HCT116 (cell line): ENCODE data around the gene FGF3. TPM values are rescaled to one million over a fixed set of nuclear protein-coding genes. Genes with fewer than 3 reads are reported as not detected.

Source experiments
- ATAC-seq: fragments of 200-7000 bp; cut with Tn5 transposase; 2 replicates; pipeline ENCODE4 v1.9.1; 2020; ENCODE audit warnings: mild to moderate bottlenecking, moderate library complexity
- BruUV-seq: library from RNA; stranded (reverse); fragments of 400-500 nt; replicated peaks from 2 replicates; lab custom pipeline; 2021; lab: Mats Ljungman, UMichigan
- CTCF ChIA-PET: fragments of 300-600 bp; sonication (Branson Sonifier 250); formaldehyde crosslinking; loops from one replicate; lab custom pipeline; 2021; ENCODE audit warnings: antibody characterized with exemption; lab: Charles Lee
- POLR2A ChIA-PET: fragments of 300-600, 350-600 bp; sonication (Branson Sonifier 250); formaldehyde crosslinking; loops from one replicate; lab custom pipeline; 2021; ENCODE audit warnings: antibody characterized with exemption; lab: Charles Lee
- RAD21 ChIA-PET, 2 experiments: fragments of 300-600 bp; sonication (Branson Sonifier 250); formaldehyde crosslinking; loops; one replicate each; lab custom pipeline; 2023; ENCODE audit warnings: low total read pairs in 2 of 2; ENCODE audit not compliant: uncharacterized antibody in 2 of 2, unreplicated experiment in 2 of 2, low non-redundant PET in 1 of 2; lab: Charles Lee
- DNase-seq: peaks from one replicate; pipeline ENCODE4 v3.0.0-alpha.2; 2010; ENCODE audit warnings: low read depth, low spot score
- H2AFZ ChIP-seq: fragments of 200-600 bp; shearing (Covaris generic), sonication (generic); 2 replicates; pipeline ENCODE4 v1.6.1; 2017; ENCODE audit warnings: low read depth, mixed run types, mixed read lengths, antibody characterized with exemption, low read length; ENCODE audit not compliant: poor library complexity, severe bottlenecking
- H3K27ac ChIP-seq: 2 replicates; pipeline ENCODE4 v1.5.1; 2012; ENCODE audit warnings: low read depth, low read length
- H3K27me3 ChIP-seq: fragments of 200-600 bp; sonication (generic); 2 replicates; pipeline ENCODE4 v1.6.1; 2016; ENCODE audit warnings: mixed run types, low read length, mixed read lengths; ENCODE audit not compliant: insufficient read depth
- H3K36me3 ChIP-seq, 2 experiments: fragments of 200-500 bp in 1 of 2; fragments of 200-600 bp in 1 of 2; sonication (Bioruptor generic) in 1 of 2; sonication (generic) in 1 of 2; 2 replicates each; pipeline versions ENCODE4 v1.5.1 to v1.6.1; 2014 to 2016; ENCODE audit warnings: low read length in 2 of 2, inconsistent platforms in 1 of 2, mixed read lengths in 1 of 2, mixed run types in 1 of 2; ENCODE audit not compliant: insufficient read depth in 2 of 2, control insufficient read depth in 1 of 2
- H3K4me1 ChIP-seq, 2 experiments: fragments of 200-600 bp in 1 of 2; sonication (generic) in 1 of 2; 2 replicates each; pipeline versions ENCODE4 v1.5.1 to v1.6.1; 2012 to 2017; ENCODE audit warnings: low read length in 2 of 2, inconsistent platforms in 1 of 2, mild to moderate bottlenecking in 1 of 2, mixed read lengths in 1 of 2, mixed run types in 1 of 2, moderate library complexity in 1 of 2; ENCODE audit not compliant: insufficient read depth in 2 of 2, control insufficient read depth in 1 of 2
- H3K4me2 ChIP-seq: fragments of 200-600 bp; sonication (generic); 2 replicates; pipeline ENCODE4 v1.6.1; 2017; ENCODE audit warnings: mixed run types, low read length, mixed read lengths
- H3K4me3 ChIP-seq, 2 experiments: fragments of 200-600 bp in 1 of 2; sonication (generic) in 1 of 2; replicated peaks in 1 of 2; 2 replicates each; pipeline ENCODE4 v1.5.1; 2011 to 2016; ENCODE audit warnings: low read length in 2 of 2, control low read depth in 1 of 2, low read depth in 1 of 2, mild to moderate bottlenecking in 1 of 2, mixed read lengths in 1 of 2, mixed run types in 1 of 2
- H3K79me2 ChIP-seq: fragments of 200-600 bp; sonication (generic); 2 replicates; pipeline ENCODE4 v1.6.1; 2017; ENCODE audit warnings: mild to moderate bottlenecking, mixed run types, low read length, moderate library complexity, mixed read lengths; ENCODE audit not compliant: insufficient read depth
- H3K9ac ChIP-seq: fragments of 200-600 bp; sonication (generic); 2 replicates; pipeline ENCODE4 v1.6.1; 2016; ENCODE audit warnings: low read length, mixed read lengths
- H3K9me2 ChIP-seq: fragments of 200-600 bp; sonication (generic), shearing (Covaris generic); 2 replicates; pipeline ENCODE4 v1.6.1; 2017; ENCODE audit warnings: mixed run types, mild to moderate bottlenecking, moderate library complexity; ENCODE audit not compliant: insufficient read depth
- H3K9me3 ChIP-seq, 2 experiments: fragments of 200-500 bp in 1 of 2; fragments of 200-600 bp in 1 of 2; sonication (Bioruptor generic) in 1 of 2; sonication (generic) in 1 of 2; 2 replicates each; pipeline ENCODE4 v1.6.1; 2014 to 2017; ENCODE audit warnings: low read length in 2 of 2, mixed read lengths in 2 of 2, inconsistent platforms in 1 of 2, low read depth in 1 of 2, mild to moderate bottlenecking in 1 of 2, mixed run types in 1 of 2, moderate library complexity in 1 of 2; ENCODE audit not compliant: control insufficient read depth in 1 of 2, insufficient read depth in 1 of 2
- H4K20me1 ChIP-seq: fragments of 200-600 bp; sonication (generic), shearing (Covaris generic); 2 replicates; pipeline ENCODE4 v1.6.1; 2017; ENCODE audit warnings: mixed run types, mild to moderate bottlenecking, moderate library complexity; ENCODE audit not compliant: insufficient read depth
- ATF3 ChIP-seq: IDR thresholded peaks from 2 replicates; pipeline ENCODE4 v1.6.1; 2012
- CBX3 ChIP-seq: IDR thresholded peaks from 2 replicates; pipeline ENCODE4 v1.6.1; 2012; ENCODE audit warnings: low read depth
- ELF1 ChIP-seq: IDR thresholded peaks from 2 replicates; pipeline ENCODE4 v1.6.1; 2012; ENCODE audit warnings: low read depth, borderline replicate concordance
- EZH2phosphoT487 ChIP-seq: fragments of 200-600 bp; IDR thresholded peaks from 2 replicates; pipeline ENCODE4 v1.6.1; 2018; ENCODE audit warnings: antibody characterized with exemption, borderline replicate concordance
- FOSL1 ChIP-seq: IDR thresholded peaks from 2 replicates; pipeline ENCODE4 v1.6.1; 2012; ENCODE audit warnings: low read depth
- JUND ChIP-seq: IDR thresholded peaks from 2 replicates; pipeline ENCODE4 v1.6.1; 2012
- MAX ChIP-seq: IDR thresholded peaks from 2 replicates; pipeline ENCODE4 v1.6.1; 2012
- POLR2A ChIP-seq: IDR thresholded peaks from 2 replicates; pipeline ENCODE4 v1.7.0; 2011; ENCODE audit warnings: borderline replicate concordance; ENCODE audit not compliant: insufficient read depth, insufficient read length; ENCODE audit errors: extremely low read depth
- POLR2AphosphoS5 ChIP-seq: IDR thresholded peaks from 2 replicates; pipeline ENCODE4 v1.6.1; 2011; ENCODE audit warnings: mild to moderate bottlenecking, low read depth, low read length, moderate library complexity
- SIN3A ChIP-seq: IDR thresholded peaks from 2 replicates; pipeline ENCODE4 v1.6.1; 2012; ENCODE audit warnings: low read depth
- SP1 ChIP-seq: IDR thresholded peaks from 2 replicates; pipeline ENCODE4 v1.6.1; 2012; ENCODE audit warnings: low read depth
- ZFX ChIP-seq: fragments of 450-650 bp; IDR thresholded peaks from 2 replicates; pipeline ENCODE4 v1.6.1; 2017
- ZNF274 ChIP-seq: fragments of 200-500 bp; sonication (Bioruptor generic); IDR thresholded peaks from 2 replicates; pipeline ENCODE4 v1.6.1; 2014; ENCODE audit warnings: mild to moderate bottlenecking, low read depth, low read length, inconsistent platforms
- intact Hi-C: fragments of 100-400 bp; cut with micrococcal nuclease; formaldehyde crosslinking; loops from 2 replicates; pipeline ENCODE4 v1.10.0; 2022
- total RNA-seq: library from RNA; stranded (reverse); gene quantifications from one replicate; pipeline ENCODE4 v1.2.1, GENCODE V29; 2021; ENCODE audit not compliant: unreplicated experiment
- TF ChIP-seq, protein P1 (sequence below): IDR thresholded peaks from 2 replicates; pipeline ENCODE4 v1.6.1; 2011; ENCODE audit warnings: mild to moderate bottlenecking, low read length, moderate library complexity; ENCODE audit not compliant: insufficient replicate concordance; ENCODE audit errors: extremely low read depth
- TF ChIP-seq, protein P2 (sequence below): IDR thresholded peaks from 2 replicates; pipeline ENCODE4 v1.6.1; 2012; ENCODE audit warnings: low read depth

Gene FGF3
- total RNA-seq, 1 experiment from 2014 or later, result not detected

DNA sequence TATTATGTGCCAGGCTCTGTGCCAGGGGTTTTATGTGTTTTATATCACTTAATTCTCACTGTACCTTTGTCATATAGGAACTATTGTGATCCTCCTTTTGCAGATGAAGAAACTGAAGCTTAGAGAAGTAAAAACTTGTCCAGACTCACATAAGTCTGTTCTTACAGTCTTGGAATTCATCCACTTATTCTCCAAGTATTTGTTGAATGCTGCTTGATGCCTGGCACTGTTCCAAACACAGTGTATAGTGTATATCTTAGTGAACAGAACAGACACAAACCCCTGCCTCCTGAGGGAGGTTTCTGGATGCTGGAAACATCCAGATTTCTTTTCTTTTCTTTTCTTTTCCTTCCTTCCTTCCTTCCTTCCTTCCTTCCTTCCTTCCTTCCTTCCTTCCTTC is 29.0 kb upstream of the FGF3 start (continued):
- TF ChIP-seq, protein P1, sequence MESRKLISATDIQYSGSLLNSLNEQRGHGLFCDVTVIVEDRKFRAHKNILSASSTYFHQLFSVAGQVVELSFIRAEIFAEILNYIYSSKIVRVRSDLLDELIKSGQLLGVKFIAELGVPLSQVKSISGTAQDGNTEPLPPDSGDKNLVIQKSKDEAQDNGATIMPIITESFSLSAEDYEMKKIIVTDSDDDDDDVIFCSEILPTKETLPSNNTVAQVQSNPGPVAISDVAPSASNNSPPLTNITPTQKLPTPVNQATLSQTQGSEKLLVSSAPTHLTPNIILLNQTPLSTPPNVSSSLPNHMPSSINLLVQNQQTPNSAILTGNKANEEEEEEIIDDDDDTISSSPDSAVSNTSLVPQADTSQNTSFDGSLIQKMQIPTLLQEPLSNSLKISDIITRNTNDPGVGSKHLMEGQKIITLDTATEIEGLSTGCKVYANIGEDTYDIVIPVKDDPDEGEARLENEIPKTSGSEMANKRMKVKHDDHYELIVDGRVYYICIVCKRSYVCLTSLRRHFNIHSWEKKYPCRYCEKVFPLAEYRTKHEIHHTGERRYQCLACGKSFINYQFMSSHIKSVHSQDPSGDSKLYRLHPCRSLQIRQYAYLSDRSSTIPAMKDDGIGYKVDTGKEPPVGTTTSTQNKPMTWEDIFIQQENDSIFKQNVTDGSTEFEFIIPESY, result no peak
- TF ChIP-seq SIN3A, result no peak

DNA sequence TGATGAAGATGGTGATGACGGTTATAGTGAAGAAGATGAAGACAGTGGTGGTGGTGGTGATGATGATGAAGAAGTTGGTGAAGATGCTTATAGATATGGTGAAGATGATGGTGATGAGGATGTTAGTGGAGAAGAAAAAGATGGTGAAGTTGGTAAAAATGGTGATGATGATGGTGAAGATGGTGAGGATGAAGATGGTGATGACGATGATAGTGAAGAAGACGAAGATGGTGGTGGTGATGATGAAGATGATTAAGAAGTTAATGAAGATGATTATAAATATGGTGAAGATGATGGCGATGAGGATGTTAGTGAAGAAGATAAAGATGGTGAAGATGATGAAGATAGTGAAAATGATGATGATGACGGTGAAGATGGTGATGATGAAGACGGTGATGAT is 25.2 kb upstream of the FGF3 start:
- POLR2A ChIA-PET, result no interaction called here
- Histone ChIP-seq H2AFZ (no peak overlapping the region), H3K27me3 (no peaks in the 10 kb centered on the region), H3K79me2 (no peaks in the 10 kb centered on the region), H3K27ac (no peak overlapping the region), H3K4me3 (no peak overlapping the region), H4K20me1 (no peaks in the 10 kb centered on the region), H3K9ac (no peak overlapping the region), H3K4me1 (peaks cover 28 to 32% of the 10 kb centered on the region in 2 experiments), H3K9me3 (no peaks in the 10 kb centered on the region), H3K9me2 (no peaks in the 10 kb centered on the region), H3K36me3 (no peaks in the 10 kb centered on the region), H3K4me2 (no peak overlapping the region)
- no peak for DNase-seq
- RAD21 ChIA-PET, result no interaction called here
- TF ChIP-seq JUND (no peak), POLR2A (no peak), ELF1 (no peak), ZNF274 (no peak), MAX (no peak), SIN3A (no peak), SP1 (no peak), POLR2AphosphoS5 (no peak), EZH2phosphoT487 (no peak), ZFX (no peak), FOSL1 (no peak), ATF3 (no peak), CBX3 (no peak)
- TF ChIP-seq, protein P2, sequence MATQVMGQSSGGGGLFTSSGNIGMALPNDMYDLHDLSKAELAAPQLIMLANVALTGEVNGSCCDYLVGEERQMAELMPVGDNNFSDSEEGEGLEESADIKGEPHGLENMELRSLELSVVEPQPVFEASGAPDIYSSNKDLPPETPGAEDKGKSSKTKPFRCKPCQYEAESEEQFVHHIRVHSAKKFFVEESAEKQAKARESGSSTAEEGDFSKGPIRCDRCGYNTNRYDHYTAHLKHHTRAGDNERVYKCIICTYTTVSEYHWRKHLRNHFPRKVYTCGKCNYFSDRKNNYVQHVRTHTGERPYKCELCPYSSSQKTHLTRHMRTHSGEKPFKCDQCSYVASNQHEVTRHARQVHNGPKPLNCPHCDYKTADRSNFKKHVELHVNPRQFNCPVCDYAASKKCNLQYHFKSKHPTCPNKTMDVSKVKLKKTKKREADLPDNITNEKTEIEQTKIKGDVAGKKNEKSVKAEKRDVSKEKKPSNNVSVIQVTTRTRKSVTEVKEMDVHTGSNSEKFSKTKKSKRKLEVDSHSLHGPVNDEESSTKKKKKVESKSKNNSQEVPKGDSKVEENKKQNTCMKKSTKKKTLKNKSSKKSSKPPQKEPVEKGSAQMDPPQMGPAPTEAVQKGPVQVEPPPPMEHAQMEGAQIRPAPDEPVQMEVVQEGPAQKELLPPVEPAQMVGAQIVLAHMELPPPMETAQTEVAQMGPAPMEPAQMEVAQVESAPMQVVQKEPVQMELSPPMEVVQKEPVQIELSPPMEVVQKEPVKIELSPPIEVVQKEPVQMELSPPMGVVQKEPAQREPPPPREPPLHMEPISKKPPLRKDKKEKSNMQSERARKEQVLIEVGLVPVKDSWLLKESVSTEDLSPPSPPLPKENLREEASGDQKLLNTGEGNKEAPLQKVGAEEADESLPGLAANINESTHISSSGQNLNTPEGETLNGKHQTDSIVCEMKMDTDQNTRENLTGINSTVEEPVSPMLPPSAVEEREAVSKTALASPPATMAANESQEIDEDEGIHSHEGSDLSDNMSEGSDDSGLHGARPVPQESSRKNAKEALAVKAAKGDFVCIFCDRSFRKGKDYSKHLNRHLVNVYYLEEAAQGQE, result no peak
- BruUV-seq, result no TSS peak
- intact Hi-C loops, result no loop called here
- CTCF ChIA-PET, result no interaction called here
- no peak for ATAC-seq
